Measurements from ENCODE around the gene WNT3.

Gene WNT3

GRCh38 chr17:46732160-46732559 is 86.3 kb downstream of the WNT3 start:
- no peak for DNase-seq (ENCODE audit: low spot score)
- no peak for TF ChIP-seq CTCF (IDR thresholded peaks at IDR 0.05)
- H3K27ac ChIP-seq = no peak overlapping the region
- no peak overlapping the region for H3K4me3 ChIP-seq

GRCh38 chr17:46730679-46731078 is 87.8 kb downstream of the WNT3 start:
- no peak overlapping the region for H3K27ac ChIP-seq
- no peak for DNase-seq (ENCODE audit: low spot score)
- TF ChIP-seq CTCF (IDR thresholded peaks at IDR 0.05) = no peak
- H3K4me3 ChIP-seq = no peak overlapping the region

- TF ChIP-seq CTCF (IDR thresholded peaks at IDR 0.05) = no peak
- no peak overlapping the region for H3K4me3 ChIP-seq
- no peak for DNase-seq (ENCODE audit: low spot score)
- no peak overlapping the region for H3K27ac ChIP-seq
Measured at GRCh38 chr17:46730026-46730425, 88.5 kb downstream of the WNT3 start.

- Histone ChIP-seq H3K4me3 (no peak overlapping the region), H3K27ac (no peak overlapping the region)
- DNase-seq (ENCODE audit: low spot score) = no peak
- TF ChIP-seq CTCF (IDR thresholded peaks at IDR 0.05) = no peak
Measured at GRCh38 chr17:46727572-46728348, 90.7 kb downstream of the WNT3 start.

GRCh38 chr17:46726206-46726605 is 92.3 kb downstream of the WNT3 start:
- H3K4me3 ChIP-seq = no peak overlapping the region
- no peak for TF ChIP-seq CTCF (IDR thresholded peaks at IDR 0.05)
- DNase-seq (ENCODE audit: low spot score) = no peak
- H3K27ac ChIP-seq = no peak overlapping the region

- no peak for DNase-seq (ENCODE audit: low spot score)
- no peak overlapping the region for H3K27ac ChIP-seq
- no peak overlapping the region for H3K4me3 ChIP-seq
- no peak for TF ChIP-seq CTCF (IDR thresholded peaks at IDR 0.05)
Measured at GRCh38 chr17:46722662-46723285, 95.7 kb downstream of the WNT3 start.

GRCh38 chr17:46720408-46720807 is 98.1 kb downstream of the WNT3 start:
- DNase-seq (ENCODE audit: low spot score) = no peak
- H3K4me3 ChIP-seq = no peak overlapping the region
- no peak overlapping the region for H3K27ac ChIP-seq
- TF ChIP-seq CTCF (IDR thresholded peaks at IDR 0.05) = no peak
